SH-SY5Y (cell line): ENCODE data around the gene CDH11.

Source experiments
- GATA2 ChIP-seq: IDR thresholded peaks from 2 replicates; pipeline ENCODE4 v1.6.1; 2011; ENCODE audit warnings: mild to moderate bottlenecking, low read depth, low read length
- GATA3 ChIP-seq: IDR thresholded peaks from 2 replicates; pipeline ENCODE4 v1.6.1; 2011; ENCODE audit warnings: low read depth, mild to moderate bottlenecking, low read length, moderate library complexity

GRCh38 chr16:65069766-65070165 is 52.1 kb downstream of the CDH11 start:
- TF ChIP-seq GATA2 (no peak), GATA3 (no peak)
